Measurements from ENCODE around the gene CUX1.

Gene CUX1

GRCh38 chr7:101858437-101859385 lies 41.3 kb downstream of the CUX1 start:
- Histone ChIP-seq H3K4me3 (IDR thresholded peaks at IDR 0.05; ENCODE audit: insufficient read depth, low read depth, low read length) (no peak overlapping the region), H3K4me2 (no peak overlapping the region)
- TF ChIP-seq CTCF (conservative IDR thresholded peaks at IDR 0.05; ENCODE audit: low read depth, low read length), result no peak

GRCh38 chr7:101859411-101860106 lies 42.1 kb downstream of the CUX1 start:
- Histone ChIP-seq H3K27me3 (ENCODE audit: insufficient read depth, low read depth) (no peaks in the 10 kb centered on the region), H3K36me3 (ENCODE audit: insufficient read depth) (no peaks in the 10 kb centered on the region), H3K4me3 (IDR thresholded peaks at IDR 0.05; ENCODE audit: insufficient read depth, low read depth, low read length) (no peak overlapping the region), H2AFZ (ENCODE audit: low read depth) (no peak overlapping the region), H3K4me2 (no peak overlapping the region), H4K20me1 (ENCODE audit: insufficient read depth) (peaks cover 7% of the 10 kb centered on the region; the same call in 1 of the 2 replicates), H3K9ac (no peak overlapping the region), H3K4me1 (ENCODE audit: low read depth, poor library complexity, severe bottlenecking) (peaks cover 29% of the 10 kb centered on the region), H3K27ac (no peak overlapping the region), H3K79me2 (ENCODE audit: insufficient read depth, low read depth) (peaks cover 57% of the 10 kb centered on the region)
- TF ChIP-seq CTCF (conservative IDR thresholded peaks at IDR 0.05; ENCODE audit: low read depth, low read length), result no peak

More at GRCh38 chr7:101858437-101859385, 41.3 kb downstream of the CUX1 start:
- no peak overlapping the region for H2AFZ ChIP-seq (ENCODE audit: low read depth)
- H4K20me1 ChIP-seq (ENCODE audit: insufficient read depth), result peaks cover 7% of the 10 kb centered on the region; the same call in 1 of the 2 replicates
- no peaks in the 10 kb centered on the region for H3K27me3 ChIP-seq (ENCODE audit: insufficient read depth, low read depth)
- H3K27ac ChIP-seq, result no peak overlapping the region
- H3K9ac ChIP-seq, result no peak overlapping the region
- peaks cover 55% of the 10 kb centered on the region for H3K79me2 ChIP-seq (ENCODE audit: insufficient read depth, low read depth)
- no peaks in the 10 kb centered on the region for H3K36me3 ChIP-seq (ENCODE audit: insufficient read depth)
- peaks cover 37% of the 10 kb centered on the region for H3K4me1 ChIP-seq (ENCODE audit: low read depth, poor library complexity, severe bottlenecking)

GRCh38 chr7:101860316-101861217 lies 43.1 kb downstream of the CUX1 start:
- Histone ChIP-seq H3K27ac (no peak overlapping the region), H4K20me1 (ENCODE audit: insufficient read depth) (0 out of 2 replicates have a peak, but pooled peaks cover 7% of the 10 kb centered on the region), H2AFZ (ENCODE audit: low read depth) (no peak overlapping the region), H3K9ac (no peak overlapping the region), H3K4me1 (ENCODE audit: low read depth, poor library complexity, severe bottlenecking) (peaks cover 18% of the 10 kb centered on the region), H3K79me2 (ENCODE audit: insufficient read depth, low read depth) (peaks cover 57% of the 10 kb centered on the region), H3K27me3 (ENCODE audit: insufficient read depth, low read depth) (no peaks in the 10 kb centered on the region), H3K4me3 (IDR thresholded peaks at IDR 0.05; ENCODE audit: insufficient read depth, low read depth, low read length) (no peak overlapping the region), H3K36me3 (ENCODE audit: insufficient read depth) (no peaks in the 10 kb centered on the region), H3K4me2 (no peak overlapping the region)
- TF ChIP-seq CTCF (conservative IDR thresholded peaks at IDR 0.05; ENCODE audit: low read depth, low read length), result no peak

GRCh38 chr7:101861218-101861775 lies 43.9 kb downstream of the CUX1 start:
- peaks cover 11% of the 10 kb centered on the region for H3K4me1 ChIP-seq (ENCODE audit: low read depth, poor library complexity, severe bottlenecking)
- no peak for TF ChIP-seq CTCF (conservative IDR thresholded peaks at IDR 0.05; ENCODE audit: low read depth, low read length)

More at GRCh38 chr7:101861218-101861775, 43.9 kb downstream of the CUX1 start:
- Histone ChIP-seq H3K27ac (no peak overlapping the region), H3K36me3 (ENCODE audit: insufficient read depth) (no peaks in the 10 kb centered on the region), H4K20me1 (ENCODE audit: insufficient read depth) (0 out of 2 replicates have a peak, but pooled peaks cover 7% of the 10 kb centered on the region), H3K79me2 (ENCODE audit: insufficient read depth, low read depth) (peaks cover 56% of the 10 kb centered on the region), H2AFZ (ENCODE audit: low read depth) (no peak overlapping the region), H3K27me3 (ENCODE audit: insufficient read depth, low read depth) (no peaks in the 10 kb centered on the region), H3K9ac (no peak overlapping the region), H3K4me2 (no peak overlapping the region), H3K4me3 (IDR thresholded peaks at IDR 0.05; ENCODE audit: insufficient read depth, low read depth, low read length) (no peak overlapping the region)

All from KMS-11 (cell line).